GM12878 (cell line): ENCODE data around the gene UBAC2. TPM values are rescaled to one million over a fixed set of nuclear protein-coding genes. Genes with fewer than 3 reads are reported as not detected.
A peak's percentile ranks its signal among the peaks of the same experiment; 100 is the strongest.

Source experiments
- BACH1 ChIP-seq: fragments of 450-650 bp; IDR thresholded peaks from 2 replicates; pipeline ENCODE4 v1.6.1; 2017; ENCODE audit warnings: mild to moderate bottlenecking, borderline replicate concordance
- BRCA1 ChIP-seq: IDR thresholded peaks from 2 replicates; pipeline ENCODE4 v1.6.1; 2011; ENCODE audit warnings: low read depth, low read length, improper control_type of control experiment
- CREB1 ChIP-seq: IDR thresholded peaks from 2 replicates; pipeline ENCODE4 v1.6.1; 2012; ENCODE audit warnings: low read depth, mild to moderate bottlenecking, inconsistent platforms
- EP300 ChIP-seq, 2 experiments: fragments of 150-350 bp in 1 of 2; IDR thresholded peaks; 2 replicates each; pipeline ENCODE4 v1.6.1; 2011 to 2012; ENCODE audit warnings: low read depth in 2 of 2, low read length in 2 of 2, borderline replicate concordance in 1 of 2, improper control_type of control experiment in 1 of 2, inconsistent platforms in 1 of 2; ENCODE audit not compliant: control insufficient read depth in 1 of 2
- GATAD2B ChIP-seq: fragments of 450-650 bp; conservative IDR thresholded peaks from 2 replicates; pipeline ENCODE4 v1.6.1; 2017; ENCODE audit warnings: low read depth, mild to moderate bottlenecking, moderate library complexity
- KLF5 ChIP-seq: fragments of 450-650 bp; IDR thresholded peaks from 2 replicates; pipeline ENCODE4 v1.6.1; 2014; ENCODE audit warnings: mild to moderate bottlenecking; ENCODE audit not compliant: partially characterized antibody
- MXI1 ChIP-seq: fragments of 150-350 bp; IDR thresholded peaks from 2 replicates; pipeline ENCODE4 v1.6.1; 2011; ENCODE audit warnings: low read depth, mild to moderate bottlenecking, inconsistent platforms, low read length, improper control_type of control experiment
- NFIC ChIP-seq: IDR thresholded peaks from 2 replicates; pipeline ENCODE4 v1.6.1; 2012; ENCODE audit warnings: low read depth, mild to moderate bottlenecking, inconsistent platforms, low read length, moderate library complexity
- NFYB ChIP-seq: IDR thresholded peaks from 2 replicates; pipeline ENCODE4 v1.6.1; 2011; ENCODE audit warnings: low read depth, mild to moderate bottlenecking, low read length, improper control_type of control experiment, moderate library complexity; ENCODE audit not compliant: insufficient read depth
- NR2C2 ChIP-seq: IDR thresholded peaks from 2 replicates; pipeline ENCODE4 v1.6.1; 2011; ENCODE audit warnings: borderline replicate concordance, low read depth; ENCODE audit not compliant: control insufficient read depth, insufficient read length
- PAX5 ChIP-seq: IDR thresholded peaks from 2 replicates; pipeline ENCODE4 v1.6.1; 2011; ENCODE audit warnings: low read depth, low read length, borderline replicate concordance
- RBBP5 ChIP-seq: fragments of 200-600 bp; sonication (generic); conservative IDR thresholded peaks from 2 replicates; pipeline ENCODE4 v1.6.1; 2016
- RUNX3 ChIP-seq: IDR thresholded peaks from 2 replicates; pipeline ENCODE4 v1.6.1; 2012; ENCODE audit warnings: low read length, inconsistent platforms
- SIN3A ChIP-seq: IDR thresholded peaks from 2 replicates; pipeline ENCODE4 v1.6.1; 2012; ENCODE audit warnings: low read depth, low read length, improper control_type of control experiment
- SMARCA5 ChIP-seq: fragments of 450-650 bp; IDR thresholded peaks from 2 replicates; pipeline ENCODE4 v1.6.1; 2017; ENCODE audit warnings: mild to moderate bottlenecking
- SREBF1 ChIP-seq: IDR thresholded peaks from 2 replicates; pipeline ENCODE4 v1.6.1; 2012; ENCODE audit warnings: mild to moderate bottlenecking, low read length
- SUZ12 ChIP-seq: fragments of 200-600 bp; sonication (generic); IDR thresholded peaks from one replicate; pipeline ENCODE4 v1.6.1; 2018; ENCODE audit warnings: antibody characterized with exemption, mild to moderate bottlenecking; ENCODE audit not compliant: unreplicated experiment
- TCF12 ChIP-seq: IDR thresholded peaks from 2 replicates; pipeline ENCODE4 v1.6.1; 2011; ENCODE audit warnings: low read depth, mild to moderate bottlenecking, low read length
- YBX1 ChIP-seq: fragments of 450-650 bp; IDR thresholded peaks from 2 replicates; pipeline ENCODE4 v1.6.1; 2016; ENCODE audit warnings: antibody characterized with exemption
- ZNF24 ChIP-seq: fragments of 450-650 bp; IDR thresholded peaks from 2 replicates; pipeline ENCODE4 v1.6.1; 2017; ENCODE audit warnings: antibody characterized with exemption, mild to moderate bottlenecking
- ZNF274 ChIP-seq: IDR thresholded peaks from one replicate; pipeline ENCODE4 v1.8.0; 2011; ENCODE audit not compliant: insufficient read length, insufficient read depth
- ZSCAN29 ChIP-seq: fragments of 450-650 bp; IDR thresholded peaks from 2 replicates; pipeline ENCODE4 v1.6.1; 2017; ENCODE audit warnings: mild to moderate bottlenecking, moderate library complexity
- polyA plus RNA-seq, 11 experiments: library from polyadenylated mRNA; depleted of rRNA in 4 of 11; unstranded in 6 of 11; stranded (reverse) in 5 of 11; fragments of >200 nt; fragmentation: Nextera tagmentation in 4 of 11; fragmentation: Illumina TruSeq in 1 of 11; extraction: Ambion mirVana in 4 of 11; extraction: Trizol in 1 of 11; gene quantifications; 1 replicate in 1 of 11; 2 replicates in 10 of 11; pipeline versions ENCODE4 v1.2.1 to v1.2.3, GENCODE V29; 2011 to 2016; ENCODE audit warnings: inconsistent platforms in 2 of 11, missing spikeins in 2 of 11, low read depth in 1 of 11
- total RNA-seq, 4 experiments: library from RNA; depleted of rRNA in 3 of 4; stranded (reverse); fragments of >200 nt in 3 of 4; fragmentation: Illumina TruSeq in 1 of 4; extraction: Trizol in 1 of 4; gene quantifications; 2 replicates each; pipeline versions ENCODE4 v1.2.1 to v1.2.3, GENCODE V29; 2013 to 2021
- TF ChIP-seq, protein P1 (sequence below): fragments of 450-650 bp; IDR thresholded peaks from 2 replicates; pipeline ENCODE4 v1.6.1; 2017; ENCODE audit warnings: borderline replicate concordance
- TF ChIP-seq, protein P2 (sequence below): IDR thresholded peaks from 2 replicates; pipeline ENCODE4 v1.6.1; 2012; ENCODE audit warnings: low read length, inconsistent platforms
- TF ChIP-seq, protein P3 (sequence below): IDR thresholded peaks from 2 replicates; pipeline ENCODE4 v1.6.1; 2012; ENCODE audit warnings: low read depth, low read length, improper control_type of control experiment

UBAC2 gene
- total and polyA plus RNA-seq, 10 of the 15 experiments (the other 5 are each of a cell fraction or from before 2014, with no cell fraction given) = 3.0 to 54.6 (median 17.4) TPM

- no peak for TF ChIP-seq SUZ12
- no peak; the same call in 1 of the 2 replicates for TF ChIP-seq GATAD2B
- TF ChIP-seq RBBP5 = no peak
- TF ChIP-seq ZNF24 = no peak
- no peak for TF ChIP-seq ZSCAN29
- TF ChIP-seq SREBF1 = no peak
- TF ChIP-seq NFYB = no peak
- TF ChIP-seq KLF5 = no peak
- peak; percentile 58 to 59; a peak in 1 of 4 replicates for TF ChIP-seq EP300 (IDR thresholded peaks at IDR 0.05; ENCODE audit: borderline replicate concordance in 1 of 2, control insufficient read depth in 1 of 2, low read depth in 2 of 2, low read length in 2 of 2)
- TF ChIP-seq ZNF274 = no peak
- TF ChIP-seq, protein P1, sequence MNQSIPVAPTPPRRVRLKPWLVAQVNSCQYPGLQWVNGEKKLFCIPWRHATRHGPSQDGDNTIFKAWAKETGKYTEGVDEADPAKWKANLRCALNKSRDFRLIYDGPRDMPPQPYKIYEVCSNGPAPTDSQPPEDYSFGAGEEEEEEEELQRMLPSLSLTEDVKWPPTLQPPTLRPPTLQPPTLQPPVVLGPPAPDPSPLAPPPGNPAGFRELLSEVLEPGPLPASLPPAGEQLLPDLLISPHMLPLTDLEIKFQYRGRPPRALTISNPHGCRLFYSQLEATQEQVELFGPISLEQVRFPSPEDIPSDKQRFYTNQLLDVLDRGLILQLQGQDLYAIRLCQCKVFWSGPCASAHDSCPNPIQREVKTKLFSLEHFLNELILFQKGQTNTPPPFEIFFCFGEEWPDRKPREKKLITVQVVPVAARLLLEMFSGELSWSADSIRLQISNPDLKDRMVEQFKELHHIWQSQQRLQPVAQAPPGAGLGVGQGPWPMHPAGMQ = no peak
- peak; percentile 80 for TF ChIP-seq CREB1
- 0 out of 2 replicates have a peak, but pooled peaks have one; percentile 61 for TF ChIP-seq TCF12
- TF ChIP-seq, protein P2, sequence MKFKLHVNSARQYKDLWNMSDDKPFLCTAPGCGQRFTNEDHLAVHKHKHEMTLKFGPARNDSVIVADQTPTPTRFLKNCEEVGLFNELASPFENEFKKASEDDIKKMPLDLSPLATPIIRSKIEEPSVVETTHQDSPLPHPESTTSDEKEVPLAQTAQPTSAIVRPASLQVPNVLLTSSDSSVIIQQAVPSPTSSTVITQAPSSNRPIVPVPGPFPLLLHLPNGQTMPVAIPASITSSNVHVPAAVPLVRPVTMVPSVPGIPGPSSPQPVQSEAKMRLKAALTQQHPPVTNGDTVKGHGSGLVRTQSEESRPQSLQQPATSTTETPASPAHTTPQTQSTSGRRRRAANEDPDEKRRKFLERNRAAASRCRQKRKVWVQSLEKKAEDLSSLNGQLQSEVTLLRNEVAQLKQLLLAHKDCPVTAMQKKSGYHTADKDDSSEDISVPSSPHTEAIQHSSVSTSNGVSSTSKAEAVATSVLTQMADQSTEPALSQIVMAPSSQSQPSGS = peak; percentile 73; the same call in 1 of the 2 replicates
- TF ChIP-seq RUNX3 = peak; percentile 37; the same call in 1 of the 2 replicates
- no peak; the same call in 1 of the 2 replicates for TF ChIP-seq NFIC
- peak; percentile 57; the same call in 1 of the 2 replicates for TF ChIP-seq PAX5
- no peak for TF ChIP-seq NR2C2
- TF ChIP-seq MXI1 = peak; percentile 78; the same call in 1 of the 2 replicates
- TF ChIP-seq, protein P3, sequence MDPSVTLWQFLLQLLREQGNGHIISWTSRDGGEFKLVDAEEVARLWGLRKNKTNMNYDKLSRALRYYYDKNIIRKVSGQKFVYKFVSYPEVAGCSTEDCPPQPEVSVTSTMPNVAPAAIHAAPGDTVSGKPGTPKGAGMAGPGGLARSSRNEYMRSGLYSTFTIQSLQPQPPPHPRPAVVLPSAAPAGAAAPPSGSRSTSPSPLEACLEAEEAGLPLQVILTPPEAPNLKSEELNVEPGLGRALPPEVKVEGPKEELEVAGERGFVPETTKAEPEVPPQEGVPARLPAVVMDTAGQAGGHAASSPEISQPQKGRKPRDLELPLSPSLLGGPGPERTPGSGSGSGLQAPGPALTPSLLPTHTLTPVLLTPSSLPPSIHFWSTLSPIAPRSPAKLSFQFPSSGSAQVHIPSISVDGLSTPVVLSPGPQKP = no peak
- TF ChIP-seq YBX1 = no peak
- TF ChIP-seq SMARCA5 = no peak
- TF ChIP-seq SIN3A = no peak
- TF ChIP-seq BRCA1 = no peak
- TF ChIP-seq BACH1 = peak; percentile 29; the same call in 1 of the 2 replicates
Measured at GRCh38 chr13:99380921-99381645, 180.4 kb downstream of the UBAC2 start (continued).
